ENCODE measurements around the gene RBM28.

RBM28 gene

GRCh38 chr7:128351296-128352152 lies 7.8 kb upstream of the RBM28 start:
- Histone ChIP-seq H3K36me3 (ENCODE audit: control insufficient read depth in 2 of 2, insufficient read depth in 1 of 2, low read length in 2 of 2) (no peaks in the 10 kb centered on the region), H3K27ac (ENCODE audit: extremely low read depth, low read depth, low read length) (no peak overlapping the region), H3K4me3 (ENCODE audit: low read depth, low read length) (no peak overlapping the region), H3K4me1 (ENCODE audit: control insufficient read depth, insufficient read depth, low read length) (no peaks in the 10 kb centered on the region), H3K9me3 (ENCODE audit: control insufficient read depth, insufficient read depth, low read depth, low read length) (no peaks in the 10 kb centered on the region)
- POLR2A ChIA-PET = no interaction called here
- CTCF ChIA-PET = interaction anchor here (8.3 to 9.0 kb wide), 2 partner anchors 33 to 75 kb away, joined by 141 to 378 read pairs; no protein-coding TSS in a partner anchor
- TF ChIP-seq ZNF677 (tag by site-specific recombination; IDR thresholded peaks at IDR 0.05) (no peak), KLF8 (tag by site-specific recombination; IDR thresholded peaks at IDR 0.05) (no peak), ZNF623 (tag by site-specific recombination; IDR thresholded peaks at IDR 0.05) (no peak), ZNF239 (tag by site-specific recombination; IDR thresholded peaks at IDR 0.05) (no peak), ZBTB17 (tag by site-specific recombination; IDR thresholded peaks at IDR 0.05) (no peak), ZNF548 (tag by site-specific recombination; IDR thresholded peaks at IDR 0.05) (no peak), SP7 (tag by site-specific recombination; IDR thresholded peaks at IDR 0.05) (no peak), ZIC2 (tag by site-specific recombination; IDR thresholded peaks at IDR 0.05) (no peak), EGR2 (tag by site-specific recombination; IDR thresholded peaks at IDR 0.05; ENCODE audit: low read depth) (no peak), ZNF18 (tag by site-specific recombination; IDR thresholded peaks at IDR 0.05) (no peak), SCRT1 (tag by site-specific recombination; IDR thresholded peaks at IDR 0.05; ENCODE audit: borderline replicate concordance) (no peak), ZNF555 (tag by site-specific recombination; conservative IDR thresholded peaks at IDR 0.05) (no peak), ZNF501 (tag by site-specific recombination; IDR thresholded peaks at IDR 0.05) (no peak), ZNF423 (tag by site-specific recombination; IDR thresholded peaks at IDR 0.05) (no peak), ZFP69B (tag by site-specific recombination; IDR thresholded peaks at IDR 0.05) (no peak), SETDB1 (IDR thresholded peaks at IDR 0.05; ENCODE audit: insufficient read length, low read length) (no peak), ZBTB21 (tag by site-specific recombination; IDR thresholded peaks at IDR 0.05) (no peak)

GRCh38 chr7:128350708-128351295 lies 7.1 kb upstream of the RBM28 start:
- no peak overlapping the region for H3K27ac ChIP-seq (ENCODE audit: extremely low read depth, low read depth, low read length)
- no peak overlapping the region for H3K4me3 ChIP-seq (ENCODE audit: low read depth, low read length)
- CTCF ChIA-PET = interaction anchor here (1.3 to 9.0 kb wide), 4 partner anchors 21 to 110 kb away, joined by 3 to 378 read pairs (median 84); no protein-coding TSS in a partner anchor
- H3K9me3 ChIP-seq (ENCODE audit: control insufficient read depth, insufficient read depth, low read depth, low read length) = no peaks in the 10 kb centered on the region
- H3K36me3 ChIP-seq (ENCODE audit: control insufficient read depth in 2 of 2, insufficient read depth in 1 of 2, low read length in 2 of 2) = no peaks in the 10 kb centered on the region
- TF ChIP-seq, protein P1, sequence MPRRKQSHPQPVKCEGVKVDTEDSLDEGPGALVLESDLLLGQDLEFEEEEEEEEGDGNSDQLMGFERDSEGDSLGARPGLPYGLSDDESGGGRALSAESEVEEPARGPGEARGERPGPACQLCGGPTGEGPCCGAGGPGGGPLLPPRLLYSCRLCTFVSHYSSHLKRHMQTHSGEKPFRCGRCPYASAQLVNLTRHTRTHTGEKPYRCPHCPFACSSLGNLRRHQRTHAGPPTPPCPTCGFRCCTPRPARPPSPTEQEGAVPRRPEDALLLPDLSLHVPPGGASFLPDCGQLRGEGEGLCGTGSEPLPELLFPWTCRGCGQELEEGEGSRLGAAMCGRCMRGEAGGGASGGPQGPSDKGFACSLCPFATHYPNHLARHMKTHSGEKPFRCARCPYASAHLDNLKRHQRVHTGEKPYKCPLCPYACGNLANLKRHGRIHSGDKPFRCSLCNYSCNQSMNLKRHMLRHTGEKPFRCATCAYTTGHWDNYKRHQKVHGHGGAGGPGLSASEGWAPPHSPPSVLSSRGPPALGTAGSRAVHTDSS (tag by site-specific recombination; IDR thresholded peaks at IDR 0.05) = no peak
- TF ChIP-seq ZNF560 (tag by site-specific recombination; IDR thresholded peaks at IDR 0.05; ENCODE audit: borderline replicate concordance) (no peak), GLIS1 (tag by site-specific recombination; IDR thresholded peaks at IDR 0.05) (no peak), ZNF488 (tag by site-specific recombination; IDR thresholded peaks at IDR 0.05) (no peak), OSR2 (tag by site-specific recombination; IDR thresholded peaks at IDR 0.05) (no peak), KLF8 (tag by site-specific recombination; IDR thresholded peaks at IDR 0.05) (no peak)
- no peaks in the 10 kb centered on the region for H3K4me1 ChIP-seq (ENCODE audit: control insufficient read depth, insufficient read depth, low read length)
- POLR2A ChIA-PET = no interaction called here

Measured in HEK293 (cell line).